DND-41 (cell line): ENCODE data around the gene PSMF1.

Experiments used
- ATAC-seq: fragments of 200-7000 bp; cut with Tn5 transposase; 3 replicates; pipeline ENCODE4 v1.9.1; 2021; ENCODE audit warnings: low read depth; ENCODE audit not compliant: insufficient read depth
- DNase-seq: peaks from one replicate; pipeline ENCODE4 v3.0.0-alpha.2; 2020
- H2AFZ ChIP-seq: 2 replicates; pipeline ENCODE4 v1.6.0; 2012; ENCODE audit warnings: low read depth, low read length
- H3K27ac ChIP-seq: 2 replicates; pipeline ENCODE4 v1.5.1; 2012; ENCODE audit warnings: low read length, inconsistent platforms
- H3K27me3 ChIP-seq: fragments of 200-600 bp; sonication (generic); 2 replicates; pipeline ENCODE4 v1.6.0; 2012; ENCODE audit warnings: low read length, mild to moderate bottlenecking, inconsistent platforms; ENCODE audit not compliant: insufficient read depth, poor library complexity
- H3K36me3 ChIP-seq: 2 replicates; pipeline ENCODE4 v1.5.1; 2012; ENCODE audit warnings: low read length, inconsistent platforms; ENCODE audit not compliant: insufficient read depth
- H3K4me1 ChIP-seq: 2 replicates; pipeline ENCODE4 v1.5.1; 2012; ENCODE audit warnings: mild to moderate bottlenecking, low read length; ENCODE audit not compliant: insufficient read depth
- H3K4me2 ChIP-seq: 2 replicates; pipeline ENCODE4 v1.6.0; 2012; ENCODE audit warnings: mild to moderate bottlenecking, moderate library complexity, low read length, inconsistent platforms; ENCODE audit not compliant: insufficient read depth
- H3K4me3 ChIP-seq, 2 experiments: fragments of 200-600 bp in 1 of 2; shearing (Covaris generic) in 1 of 2; 2 replicates each; pipeline ENCODE4 v1.5.1; 2012 to 2016; ENCODE audit warnings: inconsistent platforms in 2 of 2, low read length in 2 of 2, mild to moderate bottlenecking in 2 of 2, low read depth in 1 of 2, moderate library complexity in 1 of 2
- H3K79me2 ChIP-seq: 2 replicates; pipeline ENCODE4 v1.6.0; 2012; ENCODE audit warnings: low read length, inconsistent platforms; ENCODE audit not compliant: insufficient read depth
- H3K9ac ChIP-seq: 2 replicates; pipeline ENCODE4 v1.6.0; 2012; ENCODE audit warnings: low read depth, mild to moderate bottlenecking, inconsistent platforms, low read length, moderate library complexity
- H3K9me3 ChIP-seq: 2 replicates; pipeline ENCODE4 v1.5.1; 2012; ENCODE audit warnings: low read length, moderate library complexity, mild to moderate bottlenecking, inconsistent platforms; ENCODE audit not compliant: insufficient read depth, severe bottlenecking
- H4K20me1 ChIP-seq: 2 replicates; pipeline ENCODE4 v1.6.0; 2012; ENCODE audit warnings: low read length; ENCODE audit not compliant: insufficient read depth
- CTCF ChIP-seq: IDR thresholded peaks from 2 replicates; pipeline ENCODE4 v1.5.1; 2012; ENCODE audit warnings: borderline replicate concordance, low read length, moderate library complexity, mild to moderate bottlenecking; ENCODE audit not compliant: poor library complexity, severe bottlenecking; ENCODE audit errors: extremely low read depth
- EZH2 ChIP-seq: IDR thresholded peaks from 3 replicates; pipeline ENCODE4 v1.6.1; 2012; ENCODE audit warnings: borderline replicate concordance, low read depth, mild to moderate bottlenecking, moderate library complexity, low read length, inconsistent platforms; ENCODE audit not compliant: severe bottlenecking

Gene PSMF1

GRCh38 chr20:1164871-1165270 is 46.5 kb downstream of the PSMF1 start:
- H3K4me2 ChIP-seq: no peak overlapping the region
- ATAC-seq (no peak), DNase-seq (no peak)
- H3K4me1 ChIP-seq: no peaks in the 10 kb centered on the region
- H3K27ac ChIP-seq: no peak overlapping the region
- H3K9ac ChIP-seq: no peak overlapping the region
- peaks cover 23% of the 10 kb centered on the region for H4K20me1 ChIP-seq
- H2AFZ ChIP-seq: no peak overlapping the region
- TF ChIP-seq EZH2 (no peak), CTCF (no peak)
- H3K4me3 ChIP-seq: no peak overlapping the region
- H3K79me2 ChIP-seq: no peaks in the 10 kb centered on the region
- H3K27me3 ChIP-seq: no peaks in the 10 kb centered on the region
- H3K9me3 ChIP-seq: no peaks in the 10 kb centered on the region
- H3K36me3 ChIP-seq: peaks cover 92% of the 10 kb centered on the region

- Histone ChIP-seq H3K4me2 (no peak overlapping the region), H3K4me1 (no peaks in the 10 kb centered on the region), H3K27me3 (no peaks in the 10 kb centered on the region), H3K36me3 (peaks cover 92% of the 10 kb centered on the region), H3K9me3 (no peaks in the 10 kb centered on the region), H3K79me2 (no peaks in the 10 kb centered on the region), H4K20me1 (peaks cover 22% of the 10 kb centered on the region), H3K9ac (no peak overlapping the region), H3K4me3 (no peak overlapping the region), H3K27ac (no peak overlapping the region), H2AFZ (no peak overlapping the region)
- DNase-seq (no peak), ATAC-seq (no peak)
- TF ChIP-seq CTCF (no peak), EZH2 (no peak)
Measured at GRCh38 chr20:1165521-1165920, 47.1 kb downstream of the PSMF1 start.

- H2AFZ ChIP-seq: no peak overlapping the region
- H3K36me3 ChIP-seq: peaks cover 92% of the 10 kb centered on the region
Measured at GRCh38 chr20:1165941-1166340, 47.5 kb downstream of the PSMF1 start.

More at GRCh38 chr20:1165941-1166340, 47.5 kb downstream of the PSMF1 start:
- H3K9me3 ChIP-seq: no peaks in the 10 kb centered on the region
- H3K27me3 ChIP-seq: no peaks in the 10 kb centered on the region
- H3K4me2 ChIP-seq: no peak overlapping the region
- peaks cover 20% of the 10 kb centered on the region for H4K20me1 ChIP-seq
- H3K79me2 ChIP-seq: no peaks in the 10 kb centered on the region
- H3K4me3 ChIP-seq: no peak overlapping the region
- TF ChIP-seq EZH2: no peak
- no peak for TF ChIP-seq CTCF
- H3K4me1 ChIP-seq: no peaks in the 10 kb centered on the region
- H3K27ac ChIP-seq: no peak overlapping the region
- H3K9ac ChIP-seq: no peak overlapping the region
- ATAC-seq (no peak), DNase-seq (no peak)
